DND-41 (cell line): Measurements from ENCODE around the gene SUCLG2.

Experiments used
- CTCF ChIP-seq: IDR thresholded peaks from 2 replicates; pipeline ENCODE4 v1.5.1; 2012; ENCODE audit warnings: borderline replicate concordance, low read length, moderate library complexity, mild to moderate bottlenecking; ENCODE audit not compliant: poor library complexity, severe bottlenecking; ENCODE audit errors: extremely low read depth
- EZH2 ChIP-seq: IDR thresholded peaks from 3 replicates; pipeline ENCODE4 v1.6.1; 2012; ENCODE audit warnings: borderline replicate concordance, low read depth, mild to moderate bottlenecking, moderate library complexity, low read length, inconsistent platforms; ENCODE audit not compliant: severe bottlenecking

DNA sequence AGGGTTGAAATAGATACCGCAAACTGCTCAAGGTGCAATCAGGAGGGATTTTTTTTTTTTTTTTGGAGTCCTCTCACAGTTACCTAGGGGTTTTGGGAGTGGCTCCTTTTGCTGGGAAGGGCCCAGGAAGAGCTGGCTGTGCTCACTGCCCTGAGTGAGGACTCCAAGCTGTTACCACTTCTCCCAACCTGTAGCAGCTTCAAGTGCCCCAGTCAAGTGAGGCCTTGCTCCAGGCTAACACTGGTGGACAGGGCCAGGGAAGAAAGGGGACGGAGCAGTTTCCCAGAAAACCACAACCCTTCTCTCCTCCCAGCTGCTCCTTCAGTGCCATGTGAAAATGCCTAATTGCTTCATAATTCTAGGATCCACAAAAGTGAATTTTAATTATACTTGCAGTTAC, 274.3 kb downstream of the SUCLG2 start:
- TF ChIP-seq CTCF (no peak), EZH2 (no peak)
